HG03196 (cell line): Measurements from ENCODE around the gene FHDC1.

ENCODE experiments used
- ATAC-seq: cut with Tn5 transposase; IDR thresholded peaks from one replicate; pipeline ENCODE4 v1.9.1; 2021; ENCODE audit not compliant: unreplicated experiment

The FHDC1 gene

DNA sequence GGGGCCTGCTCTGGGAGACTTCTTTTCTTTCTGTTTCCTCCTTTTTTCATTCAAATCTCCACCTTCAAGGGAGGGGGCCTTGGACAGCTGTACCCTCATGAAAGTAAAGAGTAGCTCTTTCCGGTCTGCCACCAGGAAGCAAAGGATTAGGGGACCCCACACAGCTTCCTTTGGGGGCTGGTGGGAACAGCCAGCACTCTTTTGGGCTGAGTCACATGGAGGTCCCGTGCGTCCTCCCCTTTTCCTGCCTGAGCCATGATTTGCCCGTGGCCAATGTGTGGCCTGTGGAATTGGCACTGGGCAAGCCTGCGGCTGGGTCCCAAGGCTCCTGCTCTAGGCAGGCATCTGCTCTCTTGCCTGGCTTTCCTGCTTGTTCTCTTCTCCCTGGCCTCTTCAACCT, 65.5 kb downstream of the FHDC1 start:
- ATAC-seq: no peak

DNA sequence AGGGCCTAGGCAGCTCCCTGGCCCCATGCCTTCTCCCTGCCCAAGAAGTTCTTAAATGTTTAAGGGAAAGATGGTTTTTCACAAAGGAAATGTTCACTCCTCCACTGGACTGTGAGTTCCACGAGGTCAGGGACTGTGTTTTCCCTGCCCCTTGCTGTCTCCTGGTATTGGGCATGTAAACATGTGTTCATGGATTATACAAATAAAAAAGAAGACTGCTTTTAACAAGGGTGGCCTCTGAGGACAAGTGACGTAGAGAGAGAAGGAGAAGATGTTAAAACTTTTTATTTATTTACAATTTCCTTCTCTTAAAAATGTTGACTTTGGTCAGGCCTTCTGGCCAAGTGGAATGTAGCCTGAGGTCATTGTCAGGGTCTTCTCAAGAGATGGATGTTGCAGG, 66.0 kb downstream of the FHDC1 start:
- no peak for ATAC-seq

DNA sequence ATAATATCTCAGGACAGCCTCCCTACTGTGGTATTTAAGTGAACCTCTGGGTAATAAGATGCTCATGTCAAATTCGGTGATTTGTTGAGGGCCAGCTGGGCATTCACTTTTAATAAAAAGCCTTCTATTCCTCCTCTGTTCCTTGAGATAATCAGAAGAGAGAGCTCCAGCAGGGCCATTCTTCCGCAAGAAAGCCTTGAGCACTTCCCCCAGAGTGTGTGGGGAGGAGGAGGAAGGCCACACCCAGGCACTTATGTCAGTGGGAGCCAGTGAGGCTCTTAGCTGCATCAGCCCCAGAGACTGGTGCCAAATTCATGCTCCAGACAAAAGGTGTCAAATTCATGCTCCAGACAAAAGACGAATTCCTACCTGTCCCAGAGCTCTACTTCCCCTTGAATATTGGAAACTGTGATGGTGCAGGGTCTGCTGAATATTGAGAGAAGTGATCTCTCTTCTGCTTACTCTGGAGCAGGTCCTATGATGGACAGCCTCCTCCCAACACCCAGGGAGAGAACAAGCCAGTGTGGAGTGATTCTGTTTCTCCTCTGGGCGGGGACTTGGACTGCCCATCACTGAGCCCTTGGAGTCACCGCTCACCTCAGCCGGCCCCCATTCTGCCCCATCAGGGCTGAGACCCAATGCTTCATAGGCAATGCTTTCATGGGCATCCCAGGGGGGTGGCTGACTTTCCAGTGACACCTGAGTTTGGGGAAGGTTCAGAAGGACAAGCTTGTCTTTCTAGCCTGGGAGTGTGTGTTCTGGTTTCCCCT, 68.1 kb downstream of the FHDC1 start:
- no peak for ATAC-seq

DNA sequence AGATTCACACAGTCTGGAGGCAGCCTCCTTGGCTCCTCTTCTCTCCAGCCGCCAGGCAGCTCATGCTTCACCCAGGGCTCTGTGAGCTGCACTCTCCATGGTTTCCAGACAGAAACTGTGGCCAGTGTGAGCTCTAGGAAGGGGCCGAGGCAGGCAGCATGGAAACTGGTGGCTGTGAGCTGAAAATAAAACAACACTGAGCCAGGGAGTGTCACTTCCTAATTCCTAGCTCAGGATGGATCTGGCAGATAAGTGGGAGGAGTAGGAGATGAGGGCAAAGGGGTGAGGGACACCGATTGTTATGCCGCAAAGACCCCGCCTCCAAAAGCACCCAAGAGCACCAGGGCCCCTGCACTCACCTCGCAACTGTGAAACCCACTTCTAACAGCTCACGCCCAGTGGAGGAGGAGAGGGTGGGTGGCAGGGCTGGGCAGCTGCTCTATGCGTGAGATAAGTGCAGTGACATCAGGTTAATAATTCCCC, 69.8 kb downstream of the FHDC1 start:
- no peak for ATAC-seq

DNA sequence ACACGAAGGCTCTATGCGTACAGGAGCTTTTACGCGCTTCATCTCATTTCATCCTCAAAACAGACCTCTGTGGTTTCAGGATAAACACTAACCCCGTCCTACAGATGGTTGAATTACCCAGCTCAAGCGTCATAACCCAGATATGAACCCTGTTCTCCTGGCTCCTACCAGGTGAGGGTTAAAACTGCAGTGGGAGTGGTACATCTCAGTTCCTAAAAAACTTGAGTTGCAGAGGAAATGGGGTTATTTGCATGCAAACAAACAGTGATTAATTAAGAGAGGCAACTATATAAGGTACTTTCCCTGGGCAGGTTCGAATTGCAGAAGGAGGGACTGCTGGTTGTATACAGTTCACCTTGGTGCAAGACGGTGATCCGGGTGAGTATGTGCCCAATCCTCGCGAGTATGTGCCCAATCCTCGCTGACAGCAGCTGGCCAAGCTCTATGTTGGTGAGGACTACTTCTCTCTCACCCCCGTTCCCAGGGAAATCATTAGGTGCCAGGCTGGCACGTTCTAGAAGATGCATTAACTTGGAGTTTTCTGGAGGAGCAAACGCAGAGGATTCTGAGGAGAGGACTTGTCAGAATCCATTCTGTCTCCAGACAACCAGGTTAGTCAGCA, 72.6 kb downstream of the FHDC1 start:
- ATAC-seq: peak; percentile 85

DNA sequence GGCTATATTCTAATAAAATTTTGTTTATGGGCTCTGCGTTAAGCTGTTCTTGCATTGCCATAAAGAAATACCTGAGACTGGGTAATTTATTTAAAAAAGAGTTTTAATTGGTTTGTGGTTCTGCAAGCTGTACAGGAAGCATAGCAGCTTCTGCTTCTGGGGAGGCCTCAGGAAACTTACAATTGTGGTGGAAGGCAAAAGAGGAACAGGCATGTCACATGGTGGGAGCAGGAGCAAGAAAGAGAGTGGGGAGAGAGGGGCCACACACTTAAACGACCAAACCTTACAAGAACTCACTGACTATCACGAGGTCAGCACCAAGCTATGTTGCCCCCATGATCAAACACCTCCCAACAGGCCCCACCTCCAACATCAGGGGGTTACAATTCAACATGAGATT, 74.0 kb downstream of the FHDC1 start:
- no peak for ATAC-seq

DNA sequence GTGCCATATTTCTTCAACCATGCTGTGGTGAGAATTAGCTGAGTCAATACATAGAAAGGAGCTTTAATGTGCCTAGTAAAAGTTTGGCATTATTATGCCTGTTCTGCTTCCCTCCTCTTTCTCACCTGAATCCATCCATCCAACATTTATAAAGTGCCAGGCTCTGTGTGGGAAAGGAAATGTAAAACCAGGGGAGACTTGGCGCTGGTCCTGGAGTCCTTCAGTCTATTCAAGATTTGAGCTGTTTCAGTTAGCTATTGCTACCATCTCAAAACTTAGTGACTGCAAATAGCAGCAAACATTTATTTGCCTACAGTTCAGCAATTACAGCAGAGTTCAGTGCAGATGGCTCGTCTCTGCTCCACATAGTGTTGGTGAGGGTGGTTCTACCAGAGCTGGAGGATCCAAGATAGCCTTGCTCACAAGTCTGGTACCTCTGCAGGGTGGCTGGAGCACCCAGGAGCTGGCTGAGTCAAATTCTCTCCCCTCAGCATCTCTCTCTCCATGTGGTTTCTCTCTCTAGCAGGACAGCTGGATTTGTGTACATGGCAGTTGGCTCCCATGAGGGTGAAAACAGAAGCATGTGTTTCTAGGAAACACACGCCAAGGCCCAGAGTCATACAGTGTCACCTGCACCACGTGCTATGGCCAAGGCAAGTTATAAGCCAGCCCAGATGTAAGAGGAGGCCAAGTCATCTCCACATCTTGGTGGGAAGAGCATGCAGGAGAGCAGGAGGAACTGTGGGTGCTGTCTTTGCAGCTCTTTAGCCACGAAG, 77.3 kb downstream of the FHDC1 start:
- no peak for ATAC-seq

DNA sequence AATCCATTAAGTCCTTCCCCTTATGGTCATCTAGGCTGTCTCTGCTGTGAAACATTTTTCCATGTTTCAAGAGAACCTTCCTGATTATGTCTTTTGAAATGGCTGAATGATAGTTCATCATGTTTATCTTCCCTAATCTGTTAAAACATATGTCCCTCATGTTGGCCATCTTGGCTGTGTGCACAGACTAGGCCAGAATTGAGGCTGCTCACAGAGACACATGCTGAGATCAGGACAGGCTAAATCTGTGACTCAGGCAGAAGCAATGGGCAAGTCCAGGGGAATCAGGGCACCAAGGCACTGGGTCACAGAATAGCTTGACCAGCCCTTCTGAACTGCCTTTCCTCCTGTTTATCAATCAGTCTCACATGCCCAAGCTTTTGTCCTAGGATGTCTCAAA, 78.3 kb downstream of the FHDC1 start:
- no peak for ATAC-seq

DNA sequence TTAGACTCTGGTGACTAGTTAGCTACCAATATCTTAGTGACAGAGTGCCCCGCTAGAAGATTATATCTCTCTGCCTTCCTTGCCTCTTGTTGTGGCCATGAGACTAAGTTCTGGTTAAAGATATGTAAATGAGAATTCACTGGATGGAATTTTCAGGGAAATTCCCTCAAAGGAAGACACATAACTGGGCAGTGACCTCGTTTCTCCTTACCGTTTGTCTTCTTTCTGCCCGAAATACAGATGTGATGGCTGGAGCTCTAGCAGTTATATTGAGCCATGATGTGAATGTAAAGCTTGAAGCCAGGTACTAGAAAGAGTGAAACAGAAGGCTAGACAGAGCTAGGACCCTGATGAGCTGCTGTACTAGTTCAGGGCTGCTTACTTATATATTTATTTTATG, 80.5 kb downstream of the FHDC1 start:
- ATAC-seq: no peak

DNA sequence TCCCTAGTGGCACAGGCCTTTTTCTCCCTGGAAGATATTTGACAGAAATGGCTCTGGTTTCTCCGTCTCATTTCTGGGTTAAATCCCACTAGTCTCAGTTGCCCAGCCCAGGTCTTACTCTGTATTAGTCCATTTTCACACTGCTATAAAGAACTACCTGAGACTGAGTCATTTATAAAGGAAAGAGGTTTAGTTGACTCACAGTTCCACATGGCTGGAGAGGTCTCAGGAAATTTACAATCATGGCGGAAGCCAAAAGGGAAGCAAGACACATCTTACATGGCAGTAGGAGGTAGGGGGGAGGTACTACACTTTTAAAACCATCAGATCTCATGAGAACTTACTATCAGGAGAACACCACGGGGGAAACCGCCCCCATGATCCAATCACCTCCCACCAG, 81.9 kb downstream of the FHDC1 start:
- ATAC-seq: no peak

DNA sequence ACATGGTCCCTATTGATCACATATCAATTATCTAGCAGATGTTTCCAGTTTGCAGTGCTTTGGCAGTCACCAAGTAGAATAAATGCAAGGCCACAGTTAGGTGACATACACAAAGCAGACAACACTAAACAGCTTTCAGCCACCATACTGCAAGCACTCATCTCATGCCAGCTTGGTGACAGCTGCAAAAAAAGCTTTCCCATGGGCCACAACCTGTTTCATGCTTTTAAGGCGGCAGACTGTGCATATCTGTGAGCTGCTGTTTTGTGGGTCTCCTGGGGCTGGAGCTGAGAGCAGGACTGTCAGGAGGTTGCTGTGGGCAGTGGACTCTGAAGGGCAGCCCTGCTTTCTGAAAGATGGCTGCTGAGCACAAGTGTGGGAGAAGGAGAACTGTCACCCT, 82.6 kb downstream of the FHDC1 start:
- no peak for ATAC-seq

DNA sequence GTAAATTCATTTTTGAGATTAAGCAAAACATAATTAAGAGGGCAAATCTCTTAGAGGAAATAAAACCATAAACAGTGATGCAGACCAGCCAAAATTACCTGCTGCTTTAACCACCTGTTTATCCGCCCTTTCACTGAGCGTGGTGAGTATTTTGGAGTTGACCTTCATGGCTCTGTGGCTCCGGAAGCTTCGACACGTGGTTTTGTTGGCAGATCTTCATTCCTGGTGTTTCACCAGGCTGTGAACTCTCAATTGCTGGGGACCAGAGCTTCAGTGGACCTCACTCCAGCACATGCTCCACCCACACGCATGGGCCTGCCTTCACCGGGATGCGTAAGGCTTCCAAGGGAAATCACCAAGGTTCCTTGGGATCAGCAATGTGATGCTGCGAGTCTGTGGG, 83.8 kb downstream of the FHDC1 start:
- ATAC-seq: no peak

DNA sequence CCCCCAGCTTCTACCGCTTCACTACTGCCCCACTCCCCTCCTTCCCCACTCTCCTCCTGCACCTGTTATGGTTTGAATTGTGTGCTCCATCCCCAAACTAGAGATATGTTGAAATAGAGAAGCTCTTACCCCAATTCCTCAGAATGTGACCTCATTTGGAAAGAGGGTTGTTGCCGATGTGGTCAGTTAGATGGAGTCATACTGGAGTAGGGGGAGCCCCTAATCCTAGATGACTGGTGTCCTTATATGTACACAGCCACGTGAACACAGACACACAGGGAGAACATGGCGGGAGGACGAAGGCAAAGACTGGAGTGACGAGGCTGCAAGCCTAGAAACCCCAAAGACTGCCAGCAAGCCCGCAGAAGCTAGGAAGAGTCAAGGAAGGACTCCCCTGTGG, 84.3 kb downstream of the FHDC1 start:
- no peak for ATAC-seq

DNA sequence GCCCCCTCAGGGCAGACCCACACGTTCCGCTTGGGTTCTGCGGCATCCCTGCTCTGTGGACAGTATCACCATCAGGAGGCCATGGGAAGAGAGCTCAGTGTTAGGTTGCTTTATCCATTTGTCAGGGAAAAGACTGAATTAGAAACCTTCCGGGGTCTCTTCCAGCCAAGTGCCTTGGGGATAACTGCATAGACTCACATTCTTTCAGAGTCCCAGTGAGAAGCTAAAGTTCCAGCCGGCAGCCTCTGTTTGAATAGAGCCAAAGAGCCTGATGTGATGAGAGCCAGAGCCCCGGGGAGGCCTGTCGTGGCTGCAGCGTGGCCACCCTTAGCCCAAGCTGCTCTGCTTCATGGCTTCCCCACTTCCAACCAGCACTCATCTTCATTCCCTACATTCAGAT, 85.2 kb downstream of the FHDC1 start:
- no peak for ATAC-seq

DNA sequence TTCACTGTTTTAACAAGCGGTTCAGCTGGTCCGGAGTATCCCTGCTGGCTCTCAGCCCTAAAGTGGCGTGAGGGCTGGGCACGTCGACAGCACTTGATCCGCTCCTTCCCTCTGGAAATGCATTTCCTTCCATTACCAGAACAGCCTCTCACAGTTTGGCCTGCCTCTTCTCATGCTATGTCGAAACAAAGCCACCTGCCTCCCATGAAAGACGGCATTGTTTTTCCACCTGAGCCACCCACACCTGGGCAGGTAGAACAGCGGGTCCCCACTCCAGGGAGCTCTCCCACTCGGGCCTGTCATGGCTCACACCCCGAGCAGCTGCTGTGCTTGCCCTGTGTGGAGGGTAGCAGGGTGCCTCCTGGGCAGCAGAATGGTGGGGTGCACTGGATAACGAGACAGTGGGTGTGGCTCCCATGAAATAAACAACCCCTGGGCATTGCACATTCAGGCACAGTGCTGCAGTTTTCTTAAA, 86.2 kb downstream of the FHDC1 start:
- no peak for ATAC-seq

DNA sequence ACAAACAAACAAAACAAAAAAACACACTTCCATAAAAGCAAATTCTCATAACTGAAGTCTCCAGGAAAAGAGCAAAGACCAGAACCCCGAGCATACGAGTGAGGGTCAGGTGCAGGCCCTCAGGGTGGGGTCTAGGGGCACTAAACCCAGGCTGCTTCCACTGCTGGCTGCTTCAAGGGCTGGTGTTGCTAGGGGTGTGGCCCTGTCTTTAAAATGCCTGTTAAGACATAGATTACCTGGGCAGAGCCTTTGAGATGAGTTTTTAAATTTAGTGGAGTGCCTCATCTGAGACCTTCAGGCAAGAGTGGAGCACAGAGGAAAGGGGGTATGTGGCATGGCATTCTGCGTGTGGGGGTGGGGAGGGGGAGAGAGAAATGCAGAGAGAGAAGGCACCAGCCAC, 87.0 kb downstream of the FHDC1 start:
- ATAC-seq: no peak

DNA sequence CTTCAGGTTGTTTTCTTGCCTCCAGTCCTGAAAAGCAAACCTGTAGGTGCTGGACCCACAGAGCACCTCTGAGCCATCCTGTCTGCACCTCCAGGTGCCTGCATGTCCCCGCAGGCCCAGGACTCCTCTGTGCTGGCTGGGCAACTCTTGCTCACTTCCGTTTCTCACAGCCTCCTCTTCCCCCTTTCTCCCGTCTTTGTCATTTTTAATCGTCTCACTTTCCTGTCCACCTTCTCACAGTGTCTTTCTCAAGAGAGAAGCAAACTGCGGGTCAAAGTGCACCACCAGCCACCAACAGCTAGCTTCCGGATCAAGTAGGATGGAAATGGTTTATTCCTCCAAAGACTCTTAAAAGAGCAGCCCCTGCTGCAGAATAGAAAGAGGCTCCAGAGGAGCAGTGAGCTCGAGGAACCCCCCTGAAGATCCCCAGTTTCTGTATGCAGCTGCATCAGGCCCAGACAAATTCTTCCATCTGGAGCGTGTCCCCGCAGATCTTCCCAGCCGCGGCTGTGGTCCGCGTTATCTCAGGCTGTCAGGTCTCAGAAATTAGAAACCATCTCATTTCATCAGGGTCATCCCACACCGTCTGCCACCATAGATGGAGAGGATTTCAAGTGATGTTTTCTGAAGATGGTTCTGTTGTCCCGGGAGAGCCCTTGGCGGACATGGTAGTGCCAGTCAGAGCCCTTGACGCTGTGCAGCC, 87.7 kb downstream of the FHDC1 start:
- no peak for ATAC-seq

DNA sequence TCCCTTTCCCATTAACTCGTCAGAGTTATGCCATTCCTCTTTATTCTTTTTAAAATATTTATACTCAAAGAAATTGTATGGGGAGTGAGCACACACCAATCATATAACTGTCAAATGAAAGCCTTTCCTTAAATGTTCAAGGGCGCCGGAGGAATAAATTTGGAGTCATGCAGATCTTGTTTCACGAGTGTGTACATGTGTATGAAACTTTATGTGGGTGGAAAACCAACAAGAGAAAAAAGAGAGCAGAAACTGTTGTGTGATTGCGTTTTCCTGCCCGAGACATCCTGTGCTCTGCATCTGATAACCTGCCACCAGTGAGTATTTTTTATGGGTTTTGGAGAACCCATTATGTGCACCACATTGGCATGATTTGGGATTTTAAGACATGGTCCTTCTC, 88.3 kb downstream of the FHDC1 start:
- ATAC-seq: no peak

DNA sequence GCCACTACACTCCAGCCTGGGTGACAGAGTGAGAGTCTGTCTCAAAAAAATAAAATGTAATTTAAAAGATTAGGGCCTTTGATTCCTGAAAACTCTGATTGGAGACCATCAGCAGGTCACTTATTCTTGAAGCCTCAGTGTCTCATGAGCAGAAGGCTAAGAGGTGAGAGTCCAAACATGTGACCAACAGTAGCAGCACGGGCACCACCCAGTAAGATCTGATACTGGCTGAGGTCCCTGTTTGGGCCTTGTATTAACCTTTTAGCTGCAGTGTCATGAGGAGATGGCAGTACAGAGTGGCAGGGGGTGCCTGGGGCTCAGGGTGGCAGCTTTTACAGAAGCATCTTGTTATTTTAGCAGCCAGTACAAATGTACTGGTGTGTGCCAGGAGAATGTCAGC, 89.3 kb downstream of the FHDC1 start:
- ATAC-seq: no peak

DNA sequence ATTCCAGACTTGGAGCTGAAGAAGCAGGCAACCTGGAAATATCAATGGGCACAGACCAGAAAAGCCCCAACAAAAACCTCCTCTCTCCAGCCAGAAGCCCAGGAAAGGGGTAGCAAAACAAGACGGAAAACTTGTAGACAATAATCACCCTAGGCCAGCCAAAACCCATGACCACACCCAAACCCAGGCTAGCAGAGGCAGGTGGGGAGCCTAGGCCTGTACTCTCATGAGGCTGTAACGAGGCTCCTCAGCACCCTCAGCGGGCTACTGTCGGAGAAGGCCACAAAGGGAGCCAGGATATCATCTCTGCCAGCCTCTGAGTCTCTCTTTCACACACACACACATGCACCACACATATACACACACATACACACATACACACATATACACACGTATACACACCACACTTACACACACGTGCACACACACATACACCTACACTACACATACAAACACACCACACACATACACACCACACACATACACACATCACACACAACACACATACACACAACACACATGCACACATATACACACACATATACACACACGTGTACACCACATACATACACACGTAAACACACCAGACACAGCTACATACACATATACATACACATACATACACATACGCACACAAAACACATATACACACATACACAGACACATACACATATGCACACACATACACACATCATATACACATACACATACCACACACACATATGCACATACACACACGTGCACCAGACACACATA, 90.6 kb downstream of the FHDC1 start:
- no peak for ATAC-seq

DNA sequence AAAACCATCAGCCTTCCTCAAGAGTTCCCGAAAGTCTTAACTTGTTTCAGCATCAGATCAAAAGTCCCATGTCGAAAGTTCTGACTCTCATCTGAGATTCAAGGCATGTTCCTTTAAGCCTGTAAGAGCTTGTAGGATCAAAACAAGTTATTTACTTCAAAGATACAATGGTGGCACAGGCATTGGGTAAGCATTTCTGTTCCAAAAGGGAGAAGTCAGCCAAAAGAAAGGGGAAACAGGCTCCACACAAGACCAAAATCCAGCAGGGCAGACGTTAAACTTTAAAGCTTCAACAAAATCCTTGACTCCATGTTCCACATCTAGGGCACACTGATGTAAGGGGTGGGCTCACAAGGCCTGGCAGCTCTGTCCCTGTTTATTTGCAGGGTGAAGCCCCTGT, 91.7 kb downstream of the FHDC1 start:
- ATAC-seq: no peak
